Measurements from ENCODE around the gene NDUFC2. TPM values are rescaled to one million over a fixed set of nuclear protein-coding genes. Genes with fewer than 3 reads are reported as not detected.
A peak's percentile ranks its signal among the peaks of the same experiment; 100 is the strongest.

NDUFC2 gene
- total and polyA plus RNA-seq, 2 of the 8 experiments (the other 6 are each of a cell fraction or from before 2014, with no cell fraction given) = 216 to 356 TPM

- Histone ChIP-seq H2BK5ac (ENCODE audit: low read depth, low read length) (no peak overlapping the region), H4K91ac (replicated peaks; ENCODE audit: insufficient read length, low read length) (no peak overlapping the region), H3K27me3 (replicated peaks in 1 of 4; ENCODE audit: control insufficient read depth in 3 of 4, extremely low read depth in 1 of 4, insufficient read depth in 3 of 4, low read length in 3 of 4) (no peaks in the 10 kb centered on the region), H3K18ac (ENCODE audit: extremely low read depth, low read length) (no peak overlapping the region), H3K9me3 (ENCODE audit: insufficient read depth in 2 of 2, low read depth in 1 of 2, low read length in 1 of 2) (no peaks in the 10 kb centered on the region), H3K4me1 (replicated peaks in 1 of 4; ENCODE audit: control insufficient read depth in 3 of 4, insufficient read depth in 4 of 4, low read length in 3 of 4) (peaks cover 0 to 7% (median 3%) of the 10 kb centered on the region in 4 experiments; a peak in 3 of 7 replicates), H2AFZ (ENCODE audit: low read length) (no peak overlapping the region), H2AK5ac (ENCODE audit: low read depth, low read length) (no peak overlapping the region), H3K9ac (replicated peaks in 1 of 4; ENCODE audit: extremely low read depth in 1 of 4, low read depth in 3 of 4, low read length in 3 of 4) (no peak overlapping the region), H4K5ac (ENCODE audit: insufficient read length, low read depth, low read length) (no peak overlapping the region), H3K14ac (ENCODE audit: insufficient read length) (no peak overlapping the region), H3K4me3 (ENCODE audit: extremely low read depth in 1 of 4, insufficient read depth in 2 of 4, low read depth in 3 of 4, low read length in 4 of 4) (no peak overlapping the region), H2BK15ac (ENCODE audit: low read length) (no peak overlapping the region), H3K27ac (ENCODE audit: low read depth, low read length) (no peak overlapping the region), H3K23ac (ENCODE audit: insufficient read length) (no peak overlapping the region), H3K36me3 (ENCODE audit: control insufficient read depth in 2 of 4, insufficient read depth in 4 of 4, low read length in 3 of 4) (no peaks in the 10 kb centered on the region), H3K4me2 (ENCODE audit: insufficient read depth in 1 of 2, low read depth in 2 of 2, low read length in 2 of 2) (no peak overlapping the region), H3K4ac (replicated peaks; ENCODE audit: insufficient read length, low read depth, low read length) (no peak overlapping the region), H3K56ac (replicated peaks; ENCODE audit: insufficient read length, low read depth, low read length) (no peak overlapping the region), H2BK20ac (ENCODE audit: low read length) (no peak overlapping the region), H4K20me1 (replicated peaks in 1 of 2; ENCODE audit: control insufficient read depth in 1 of 2, insufficient read depth in 2 of 2, low read length in 2 of 2) (no peaks in the 10 kb centered on the region), H2BK12ac (ENCODE audit: low read depth, low read length) (no peak overlapping the region), H3K23me2 (ENCODE audit: low read depth, low read length) (no peaks in the 10 kb centered on the region), H3K79me2 (ENCODE audit: control insufficient read depth in 1 of 2, insufficient read depth in 2 of 2, low read length in 2 of 2) (no peaks in the 10 kb centered on the region), H4K8ac (ENCODE audit: extremely low read depth, insufficient read depth, low read length) (peak overlapping the region; percentile 39; the same call in 1 of the 2 replicates), H3K79me1 (ENCODE audit: low read depth, low read length) (no peaks in the 10 kb centered on the region), H2BK120ac (replicated peaks; ENCODE audit: low read depth, low read length) (no peak overlapping the region)
- no peak for TF ChIP-seq EGR1 (IDR thresholded peaks at IDR 0.05; ENCODE audit: borderline replicate concordance, low read depth, low read length)
- TF ChIP-seq KDM4A (IDR thresholded peaks at IDR 0.05; ENCODE audit: low read depth, low read length, severe bottlenecking) = no peak
- FAIRE-seq (no peak), DNase-seq (ENCODE audit: low read depth in 1 of 2, low spot score in 2 of 2) (no peak)
- ChIA-PET POLR2A (ENCODE audit: partially characterized antibody) (interaction anchor here (0.6 to 1.0 kb wide), 3 partner anchors 17 to 467 kb away, joined by 3 to 4 read pairs (median 3); partner anchors contain the start of gene ALG8), CTCF (ENCODE audit: partially characterized antibody) (interaction anchor here (0.9 to 9.0 kb wide), 5 partner anchors 8 to 528 kb away, joined by 3 to 92 read pairs (median 4); no protein-coding TSS in a partner anchor)
- WGBS, 2 experiments (ENCODE audit: extremely low coverage in 1 of 2, insufficient coverage in 1 of 2, insufficient read length in 1 of 2, insufficient replicate concordance in 2 of 2, low coverage in 1 of 2, low lambda C conversion rate in 2 of 2, missing lambda C conversion rate in 1 of 2) = 91% methylated on average over 3 of the region's 3 CpGs; no CpG with 5 or more reads in 1 of the 2 experiments
These were observed 42.6 kb downstream of the NDUFC2 start for GRCh38 chr11:78037056-78037455.

Data from H1 (cell line).